Keratinocyte (primary cell): Measurements from ENCODE around the gene PTPN5. TPM values are rescaled to one million over a fixed set of nuclear protein-coding genes. Genes with fewer than 3 reads are reported as not detected.

Experiments used
- DNase-seq: peaks from one replicate; pipeline ENCODE4 v3.0.0-alpha.2; 2011; ENCODE audit warnings: low read depth, missing footprints, low spot score
- FAIRE-seq: peaks from 2 replicates; lab custom pipeline; 2011; peaks lifted over from hg19 to GRCh38; lab: Jason Lieb, UNC
- H2AFZ ChIP-seq: 2 replicates; pipeline ENCODE4 v1.6.0; 2012; ENCODE audit warnings: low read length, control low read depth, inconsistent platforms; ENCODE audit not compliant: control insufficient read depth
- H3K27ac ChIP-seq: 2 replicates; pipeline ENCODE4 v1.5.1; 2011; ENCODE audit warnings: low read length; ENCODE audit not compliant: control insufficient read depth, insufficient read depth
- H3K27me3 ChIP-seq: 3 replicates; pipeline ENCODE4 v1.6.0; 2011; ENCODE audit warnings: low read length; ENCODE audit not compliant: control insufficient read depth, insufficient read depth; ENCODE audit errors: extremely low read depth
- H3K36me3 ChIP-seq, 2 experiments: 2 replicates in 1 of 2; 3 replicates in 1 of 2; pipeline ENCODE4 v1.5.1; 2011; ENCODE audit warnings: low read length in 2 of 2, mild to moderate bottlenecking in 1 of 2; ENCODE audit not compliant: control insufficient read depth in 2 of 2, insufficient read depth in 2 of 2; ENCODE audit errors: extremely low read depth in 1 of 2
- H3K4me1 ChIP-seq: 3 replicates; pipeline ENCODE4 v1.5.1; 2011; ENCODE audit warnings: low read length; ENCODE audit not compliant: control insufficient read depth, insufficient read depth; ENCODE audit errors: extremely low read depth
- H3K4me2 ChIP-seq: 3 replicates; pipeline ENCODE4 v1.6.0; 2011; ENCODE audit warnings: low read depth, low read length; ENCODE audit not compliant: control insufficient read depth, insufficient read depth; ENCODE audit errors: extremely low read depth
- H3K4me3 ChIP-seq, 3 experiments: fragments of 200-600 bp in 1 of 3; sonication (generic) in 1 of 3; 2 replicates in 2 of 3; 3 replicates in 1 of 3; pipeline ENCODE4 v1.5.1; 2011 to 2016; ENCODE audit warnings: low read length in 3 of 3, mild to moderate bottlenecking in 3 of 3, control low read depth in 2 of 3, inconsistent platforms in 1 of 3, low read depth in 1 of 3, mixed read lengths in 1 of 3, mixed run types in 1 of 3, moderate library complexity in 1 of 3; ENCODE audit not compliant: control insufficient read depth in 2 of 3, insufficient read depth in 2 of 3; ENCODE audit errors: extremely low read depth in 1 of 3
- H3K79me2 ChIP-seq: 2 replicates; pipeline ENCODE4 v1.6.0; 2012; ENCODE audit warnings: low read length; ENCODE audit not compliant: control insufficient read depth, insufficient read depth
- H3K9ac ChIP-seq: 3 replicates; pipeline ENCODE4 v1.6.0; 2011; ENCODE audit warnings: low read length; ENCODE audit not compliant: control insufficient read depth, insufficient read depth; ENCODE audit errors: extremely low read depth
- H3K9me1 ChIP-seq: 3 replicates; pipeline ENCODE4 v1.6.0; 2011; ENCODE audit warnings: low read length; ENCODE audit not compliant: control insufficient read depth, insufficient read depth; ENCODE audit errors: extremely low read depth
- H3K9me3 ChIP-seq: 2 replicates; pipeline ENCODE4 v1.5.1; 2012; ENCODE audit warnings: low read depth, low read length; ENCODE audit not compliant: control insufficient read depth
- H4K20me1 ChIP-seq: 3 replicates; pipeline ENCODE4 v1.6.0; 2011; ENCODE audit warnings: low read length; ENCODE audit not compliant: control insufficient read depth, insufficient read depth; ENCODE audit errors: extremely low read depth
- CTCF ChIP-seq, 3 experiments: IDR thresholded peaks in 1 of 3; conservative IDR thresholded peaks in 1 of 3; optimal IDR thresholded peaks in 1 of 3; 2 replicates in 2 of 3; 3 replicates in 1 of 3; pipeline versions ENCODE3 to v1.5.1; 2011; ENCODE audit warnings: low read length in 3 of 3, mild to moderate bottlenecking in 3 of 3, moderate library complexity in 2 of 3, control low read depth in 1 of 3, inconsistent platforms in 1 of 3; ENCODE audit not compliant: insufficient read depth in 2 of 3; ENCODE audit errors: extremely low read depth in 1 of 3
- EZH2 ChIP-seq: IDR thresholded peaks from one replicate; pipeline ENCODE4 v1.6.1; 2012; ENCODE audit warnings: inconsistent platforms, mild to moderate bottlenecking, low read length, moderate library complexity
- dilution Hi-C: fragments of 300-500 bp; cut with MboI; formaldehyde crosslinking; loops from one replicate; pipeline ENCODE4 v1.7.0; 2020; ENCODE audit warnings: low sequenced_read_pairs; ENCODE audit not compliant: extremely low pct_ligation_motif_present
- polyA plus RNA-seq, 5 experiments: library from polyadenylated mRNA; depleted of rRNA in 3 of 5; stranded (reverse) in 3 of 5; stranded (forward) in 1 of 5; unstranded in 1 of 5; fragments of >200 nt; gene quantifications; 1 replicate in 1 of 5; 2 replicates in 3 of 5; 3 replicates in 1 of 5; pipeline versions ENCODE4 v1.2.1 to v1.2.3, GENCODE V29; 2011 to 2012; ENCODE audit warnings: missing spikeins in 2 of 5, low read depth in 1 of 5, low replicate concordance in 1 of 5

PTPN5 gene
- polyA plus RNA-seq, 1 donor (not counting 4 experiments of a cell fraction or from before 2014, with no cell fraction given) = not detected

GRCh38 chr11:18785411-18785810 lies 6.2 kb downstream of the PTPN5 start:
- Histone ChIP-seq H3K9me1 (no peaks in the 10 kb centered on the region), H3K36me3 (no peaks in the 10 kb centered on the region), H4K20me1 (no peaks in the 10 kb centered on the region), H3K9me3 (no peaks in the 10 kb centered on the region), H2AFZ (no peak overlapping the region), H3K4me1 (no peaks in the 10 kb centered on the region), H3K9ac (no peak overlapping the region), H3K4me2 (no peak overlapping the region), H3K27me3 (peaks cover 11% of the 10 kb centered on the region), H3K79me2 (no peaks in the 10 kb centered on the region), H3K27ac (no peak overlapping the region), H3K4me3 (no peak overlapping the region)
- no peak for FAIRE-seq
- TF ChIP-seq CTCF (optimal IDR thresholded peaks at IDR 0.05 in 1 of 3, IDR thresholded peaks at IDR 0.05 in 1 of 3, conservative IDR thresholded peaks at IDR 0.05 in 1 of 3; ENCODE audit: extremely low read depth in 1 of 3, insufficient read depth in 2 of 3, low read length in 3 of 3) = no peak
- TF ChIP-seq EZH2 = no peak
- dilution Hi-C loops = no loop called here
- no peak for DNase-seq

DNA sequence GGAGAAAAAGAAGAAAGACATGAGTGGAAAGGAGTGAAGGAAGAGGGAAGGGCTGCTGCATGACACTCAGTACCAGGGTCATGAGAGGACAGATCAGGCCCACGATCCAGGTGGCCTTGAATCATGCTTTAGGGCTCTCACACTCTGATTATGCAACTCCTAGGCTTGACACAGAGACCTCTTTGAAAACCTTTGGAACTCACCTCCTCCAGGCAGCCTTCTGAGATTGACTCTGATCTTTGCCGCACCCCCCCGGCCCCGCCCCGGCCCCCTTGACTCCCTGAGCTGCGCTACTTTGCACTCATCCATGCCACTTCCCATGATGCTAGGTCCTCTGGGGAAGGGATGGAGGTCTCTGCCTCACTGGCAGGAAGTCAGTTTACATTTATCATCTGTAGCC lies 10.7 kb downstream of the PTPN5 start:
- no peaks in the 10 kb centered on the region for H3K27me3 ChIP-seq
- no peaks in the 10 kb centered on the region for H4K20me1 ChIP-seq
- no peaks in the 10 kb centered on the region for H3K4me1 ChIP-seq
- no peaks in the 10 kb centered on the region for H3K9me3 ChIP-seq
- no peak overlapping the region for H3K9ac ChIP-seq
- H3K9me1 ChIP-seq = no peaks in the 10 kb centered on the region
- no peak overlapping the region for H3K4me3 ChIP-seq
- FAIRE-seq (no peak), DNase-seq (no peak)
- H3K4me2 ChIP-seq = no peak overlapping the region
- H3K36me3 ChIP-seq = no peaks in the 10 kb centered on the region
- H2AFZ ChIP-seq = no peak overlapping the region
- dilution Hi-C loops = no loop called here
- H3K27ac ChIP-seq = no peak overlapping the region
- TF ChIP-seq EZH2 (no peak), CTCF (optimal IDR thresholded peaks at IDR 0.05 in 1 of 3, IDR thresholded peaks at IDR 0.05 in 1 of 3, conservative IDR thresholded peaks at IDR 0.05 in 1 of 3; ENCODE audit: extremely low read depth in 1 of 3, insufficient read depth in 2 of 3, low read length in 3 of 3) (no peak)
- no peaks in the 10 kb centered on the region for H3K79me2 ChIP-seq
